ENCODE results near the gene FAM3C. TPM values are rescaled to one million over a fixed set of nuclear protein-coding genes. Genes with fewer than 3 reads are reported as not detected.

FAM3C gene
- total RNA-seq, 2 donors from 2014 or later: 18.5 to 22.8 TPM

DNA sequence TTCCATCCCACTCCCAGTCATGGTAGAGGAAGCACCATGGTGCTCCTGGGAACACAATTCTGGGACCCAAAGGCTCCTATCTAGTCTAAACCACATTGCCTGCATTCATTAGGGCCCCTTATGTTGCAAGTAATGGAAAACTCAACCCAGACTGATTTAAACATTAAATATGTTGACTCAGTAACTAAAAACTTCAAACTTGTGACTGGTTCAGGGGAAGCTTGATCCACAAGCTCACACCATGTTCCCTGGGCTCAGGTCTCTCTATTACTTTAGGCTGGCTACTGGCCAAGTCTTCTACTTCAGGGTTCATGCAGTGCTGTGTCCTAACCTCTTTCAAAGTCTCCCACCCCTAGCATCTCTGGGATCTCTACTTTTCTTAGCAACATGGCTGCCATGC lies 54.2 kb downstream of the FAM3C start:
- ATAC-seq (replicated peaks): no peak
- Mint-ChIP-seq H3K27ac (no peak overlapping the region), H3K4me3 (no peak overlapping the region), H3K9me3 (no peaks in the 10 kb centered on the region), H3K4me1 (no peaks in the 10 kb centered on the region), H3K27me3 (no peaks in the 10 kb centered on the region), H3K36me3 (ENCODE audit: low read depth) (peaks cover 2% of the 10 kb centered on the region)

- no peaks in the 10 kb centered on the region for H3K36me3 Mint-ChIP-seq (ENCODE audit: low read depth)
- no peak overlapping the region for H3K4me3 Mint-ChIP-seq
- H3K27me3 Mint-ChIP-seq: peaks cover 9% of the 10 kb centered on the region
- no peak overlapping the region for H3K27ac Mint-ChIP-seq
- no peak for ATAC-seq (replicated peaks)
- H3K4me1 Mint-ChIP-seq: no peaks in the 10 kb centered on the region
- H3K9me3 Mint-ChIP-seq: no peaks in the 10 kb centered on the region
Measured at GRCh38 chr7:121339082-121339481, 57.0 kb downstream of the FAM3C start.

- peaks cover 11% of the 10 kb centered on the region for H3K27me3 Mint-ChIP-seq
- no peak overlapping the region for H3K27ac Mint-ChIP-seq
- no peak overlapping the region for H3K4me3 Mint-ChIP-seq
- no peaks in the 10 kb centered on the region for H3K36me3 Mint-ChIP-seq (ENCODE audit: low read depth)
- H3K4me1 Mint-ChIP-seq: no peaks in the 10 kb centered on the region
- no peaks in the 10 kb centered on the region for H3K9me3 Mint-ChIP-seq
- ATAC-seq (replicated peaks): no peak
Measured at GRCh38 chr7:121337398-121337797, 58.7 kb downstream of the FAM3C start.

- H3K4me3 Mint-ChIP-seq: no peak overlapping the region
- H3K9me3 Mint-ChIP-seq: no peaks in the 10 kb centered on the region
- no peaks in the 10 kb centered on the region for H3K36me3 Mint-ChIP-seq (ENCODE audit: low read depth)
- peaks cover 14% of the 10 kb centered on the region for H3K27me3 Mint-ChIP-seq
- ATAC-seq (replicated peaks): no peak
- no peak overlapping the region for H3K27ac Mint-ChIP-seq
- no peaks in the 10 kb centered on the region for H3K4me1 Mint-ChIP-seq
Measured at GRCh38 chr7:121336579-121336978, 59.5 kb downstream of the FAM3C start.

DNA sequence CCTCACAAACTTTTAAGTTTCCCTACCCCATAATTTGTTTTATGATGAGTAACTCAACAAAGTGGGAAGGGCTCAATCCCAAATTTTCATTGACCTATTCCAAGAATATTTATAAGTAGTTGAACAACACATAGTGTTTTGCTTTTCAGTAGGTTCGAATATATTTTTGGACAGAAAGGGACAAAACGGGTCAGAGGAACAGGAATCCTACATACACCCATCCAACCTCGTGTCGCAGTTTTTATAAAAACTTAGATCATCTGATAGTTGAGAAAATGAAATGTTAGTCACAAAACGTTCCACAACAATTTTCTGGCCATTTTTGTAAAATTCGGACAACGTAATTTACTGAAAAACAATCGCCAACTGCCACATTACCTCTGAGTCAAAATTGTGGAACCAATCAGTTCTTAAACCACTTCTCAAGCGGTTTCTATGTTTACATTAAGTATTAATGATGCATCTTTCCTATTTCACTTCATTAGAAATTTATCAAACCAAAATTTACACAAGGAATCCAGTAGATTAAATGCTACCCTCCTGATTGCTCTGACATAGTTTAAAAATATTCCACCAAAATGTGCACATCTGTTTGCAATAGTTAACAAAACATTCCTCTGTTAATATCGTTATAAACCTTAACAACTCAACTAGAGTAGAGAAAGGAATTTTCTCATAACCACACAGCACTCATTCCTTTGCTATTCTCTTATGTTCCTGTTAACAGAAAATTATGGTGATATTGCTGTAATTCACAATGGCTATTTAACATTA lies 61.0 kb downstream of the FAM3C start:
- no peak for ATAC-seq (replicated peaks)
- H3K4me1 Mint-ChIP-seq: no peaks in the 10 kb centered on the region

DNA sequence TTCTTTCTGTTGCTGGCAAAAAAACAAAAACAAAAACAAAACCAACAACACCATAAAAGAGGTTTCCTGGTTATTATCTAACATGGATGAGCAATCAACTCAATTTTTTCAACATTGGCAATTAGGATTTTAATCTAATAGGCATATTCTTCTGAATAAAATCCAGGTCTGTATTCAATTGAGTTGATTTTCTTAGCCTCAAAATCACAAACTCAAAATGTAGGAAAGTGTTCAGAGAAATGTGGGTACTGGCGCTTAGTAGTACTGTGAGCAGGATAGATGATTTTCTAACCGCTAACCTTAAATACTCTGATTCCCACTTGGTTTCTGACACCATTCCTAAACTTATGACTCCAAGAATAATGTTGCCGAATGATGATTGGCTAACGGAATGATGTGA lies 61.7 kb downstream of the FAM3C start:
- Mint-ChIP-seq H3K36me3 (ENCODE audit: low read depth) (no peaks in the 10 kb centered on the region), H3K4me1 (peaks cover under 1% of the 10 kb centered on the region), H3K4me3 (no peak overlapping the region), H3K9me3 (no peaks in the 10 kb centered on the region), H3K27ac (no peak overlapping the region), H3K27me3 (peaks cover 28% of the 10 kb centered on the region)
- no peak for ATAC-seq (replicated peaks)

More for the DNA sequence above, 61.0 kb downstream of the FAM3C start:
- Mint-ChIP-seq H3K36me3 (ENCODE audit: low read depth) (no peaks in the 10 kb centered on the region), H3K9me3 (no peaks in the 10 kb centered on the region), H3K27me3 (peaks cover 23% of the 10 kb centered on the region), H3K27ac (no peak overlapping the region), H3K4me3 (no peak overlapping the region)

GRCh38 chr7:121331574-121331973 lies 64.5 kb downstream of the FAM3C start:
- no peaks in the 10 kb centered on the region for H3K36me3 Mint-ChIP-seq (ENCODE audit: low read depth)
- H3K9me3 Mint-ChIP-seq: no peaks in the 10 kb centered on the region
- peaks cover 51% of the 10 kb centered on the region for H3K27me3 Mint-ChIP-seq
- ATAC-seq (replicated peaks): no peak
- H3K27ac Mint-ChIP-seq: no peak overlapping the region
- H3K4me3 Mint-ChIP-seq: no peak overlapping the region
- peaks cover 5% of the 10 kb centered on the region for H3K4me1 Mint-ChIP-seq

- H3K4me3 Mint-ChIP-seq: no peak overlapping the region
- H3K27ac Mint-ChIP-seq: no peak overlapping the region
- ATAC-seq (replicated peaks): no peak
- no peaks in the 10 kb centered on the region for H3K36me3 Mint-ChIP-seq (ENCODE audit: low read depth)
- peaks cover 53% of the 10 kb centered on the region for H3K27me3 Mint-ChIP-seq
- peaks cover 5% of the 10 kb centered on the region for H3K4me1 Mint-ChIP-seq
- no peaks in the 10 kb centered on the region for H3K9me3 Mint-ChIP-seq
Measured at GRCh38 chr7:121331048-121331447, 65.1 kb downstream of the FAM3C start.

- Mint-ChIP-seq H3K9me3 (no peaks in the 10 kb centered on the region), H3K4me1 (peaks cover 5% of the 10 kb centered on the region), H3K27me3 (peaks cover 51% of the 10 kb centered on the region), H3K27ac (no peak overlapping the region), H3K36me3 (ENCODE audit: low read depth) (no peaks in the 10 kb centered on the region), H3K4me3 (peak overlapping the region; percentile 29)
- ATAC-seq (replicated peaks): no peak
Measured at GRCh38 chr7:121330053-121330833, 65.9 kb downstream of the FAM3C start.

DNA sequence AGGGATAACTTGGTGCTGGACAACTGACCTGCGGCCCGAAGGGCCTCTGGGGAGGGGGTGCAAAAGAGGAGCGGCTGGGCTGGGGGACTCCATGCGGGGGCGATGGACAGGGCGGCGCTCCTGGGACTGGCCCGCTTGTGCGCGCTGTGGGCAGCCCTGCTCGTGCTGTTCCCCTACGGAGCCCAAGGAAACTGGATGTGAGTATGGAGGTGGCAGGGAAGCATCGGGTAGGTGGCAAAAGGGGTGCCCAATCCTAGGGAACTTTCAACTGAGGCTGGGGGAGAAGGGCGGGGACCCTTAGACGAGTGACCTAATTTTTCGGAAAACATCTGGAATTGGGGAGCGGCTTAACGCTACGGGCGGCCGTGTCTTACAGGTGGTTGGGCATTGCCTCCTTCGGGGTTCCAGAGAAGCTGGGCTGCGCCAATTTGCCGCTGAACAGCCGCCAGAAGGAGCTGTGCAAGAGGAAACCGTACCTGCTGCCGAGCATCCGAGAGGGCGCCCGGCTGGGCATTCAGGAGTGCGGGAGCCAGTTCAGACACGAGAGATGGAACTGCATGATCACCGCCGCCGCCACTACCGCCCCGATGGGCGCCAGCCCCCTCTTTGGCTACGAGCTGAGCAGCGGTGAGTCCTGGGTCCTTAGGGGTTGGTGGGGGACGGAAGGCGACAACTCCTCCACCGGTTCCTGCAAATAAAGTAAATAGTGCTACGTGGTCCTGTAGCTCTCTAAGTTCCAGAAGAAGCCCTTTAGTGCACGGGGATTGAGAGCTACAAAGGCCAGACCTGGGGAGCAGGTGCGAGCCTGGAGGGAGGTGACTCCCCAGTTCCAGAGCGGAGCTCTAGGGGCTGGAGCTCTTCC lies 66.7 kb downstream of the FAM3C start:
- peak overlapping the region; percentile 29 for H3K4me3 Mint-ChIP-seq
- peaks cover 54% of the 10 kb centered on the region for H3K27me3 Mint-ChIP-seq
- ATAC-seq (replicated peaks): peak; percentile 16
- no peaks in the 10 kb centered on the region for H3K9me3 Mint-ChIP-seq
- no peak overlapping the region for H3K27ac Mint-ChIP-seq
- H3K36me3 Mint-ChIP-seq (ENCODE audit: low read depth): no peaks in the 10 kb centered on the region
- peaks cover 5% of the 10 kb centered on the region for H3K4me1 Mint-ChIP-seq

GRCh38 chr7:121328508-121329190 lies 67.5 kb downstream of the FAM3C start, which contains the start of gene WNT16:
WNT16 (plus strand) TSS chr7:121329000; CDS start chr7:121329293, 293 bp downstream.
- Mint-ChIP-seq H3K27me3 (peaks cover 57% of the 10 kb centered on the region), H3K36me3 (ENCODE audit: low read depth) (no peaks in the 10 kb centered on the region), H3K4me3 (peak within 1 kb of the TSS; percentile 29), H3K9me3 (no peaks in the 10 kb centered on the region), H3K4me1 (peaks cover 5% of the 10 kb centered on the region), H3K27ac (no peak within 1 kb of the TSS)
- ATAC-seq (replicated peaks): no peak

GRCh38 chr7:121327671-121328070 lies 68.4 kb downstream of the FAM3C start:
- H3K27me3 Mint-ChIP-seq: peaks cover 60% of the 10 kb centered on the region

DNA sequence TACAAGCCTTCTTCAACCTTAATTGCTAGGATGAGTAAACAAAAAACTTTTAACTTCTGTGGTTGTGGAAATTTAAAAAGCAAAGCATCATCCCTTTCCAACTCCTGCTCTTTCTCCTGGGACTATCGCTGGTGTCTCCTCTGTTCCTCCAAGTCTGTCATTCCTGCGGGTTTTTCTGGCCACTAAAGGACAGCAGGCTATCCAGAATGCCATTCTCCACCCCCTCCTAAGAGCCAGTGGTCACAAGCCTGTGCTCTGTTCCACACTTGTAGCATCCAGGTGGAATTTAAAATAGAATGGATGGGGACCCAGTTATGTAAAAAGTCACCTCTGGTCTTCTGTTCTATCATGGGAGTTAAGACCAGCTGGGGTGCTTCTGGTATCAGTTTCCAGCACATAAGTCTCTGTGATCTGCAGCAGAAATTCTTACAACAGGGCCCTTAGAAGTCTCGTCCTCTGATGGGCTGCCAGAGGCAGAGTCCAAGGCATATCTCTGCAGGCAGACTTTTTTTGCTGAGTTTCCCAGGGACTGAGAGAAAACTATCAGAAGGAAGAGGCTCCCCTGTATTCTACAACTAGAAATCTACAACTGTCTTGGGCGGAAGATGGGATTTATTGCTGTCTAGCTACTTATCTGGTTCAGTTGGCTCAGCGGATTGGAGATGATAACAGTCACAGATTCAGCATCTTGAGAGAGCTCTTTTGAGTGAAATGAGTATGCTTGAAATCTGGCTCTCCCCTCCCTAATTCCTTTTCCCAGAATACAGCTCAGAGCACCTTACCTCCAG lies 72.4 kb downstream of the FAM3C start:
- H3K4me3 Mint-ChIP-seq: no peak overlapping the region
- no peaks in the 10 kb centered on the region for H3K36me3 Mint-ChIP-seq (ENCODE audit: low read depth)
- H3K27me3 Mint-ChIP-seq: peaks cover 39% of the 10 kb centered on the region
- no peak overlapping the region for H3K27ac Mint-ChIP-seq
- no peaks in the 10 kb centered on the region for H3K9me3 Mint-ChIP-seq
- H3K4me1 Mint-ChIP-seq: no peaks in the 10 kb centered on the region
- no peak for ATAC-seq (replicated peaks)

More at GRCh38 chr7:121327671-121328070, 68.4 kb downstream of the FAM3C start:
- no peak overlapping the region for H3K4me3 Mint-ChIP-seq
- peaks cover 5% of the 10 kb centered on the region for H3K4me1 Mint-ChIP-seq
- H3K9me3 Mint-ChIP-seq: no peaks in the 10 kb centered on the region
- no peak overlapping the region for H3K27ac Mint-ChIP-seq
- no peaks in the 10 kb centered on the region for H3K36me3 Mint-ChIP-seq (ENCODE audit: low read depth)
- no peak for ATAC-seq (replicated peaks)

Data from activated T-helper 17 cell treated with anti-CD3 and anti-CD28 coated beads, Interleukin-2, amount 50 U/mL, for 72 hours (primary cell).